PFSK-1 (cell line): Measurements from ENCODE around the gene GPR137B.

Source experiments
- FOXP2 ChIP-seq: optimal IDR thresholded peaks from 2 replicates; pipeline ENCODE3; 2011; ENCODE audit warnings: borderline replicate concordance, control low read depth, inconsistent platforms; ENCODE audit not compliant: insufficient read depth; ENCODE audit errors: extremely low read length, extremely low read depth
- POLR2AphosphoS5 ChIP-seq: IDR thresholded peaks from 2 replicates; pipeline ENCODE4 v1.6.1; 2012; ENCODE audit warnings: low read depth, mild to moderate bottlenecking, control low read depth, low read length, moderate library complexity
- SIN3A ChIP-seq: IDR thresholded peaks from 2 replicates; pipeline ENCODE4 v1.6.1; 2012; ENCODE audit warnings: mild to moderate bottlenecking, low read length, moderate library complexity, borderline replicate concordance; ENCODE audit not compliant: insufficient read depth
- TAF1 ChIP-seq: IDR thresholded peaks from 2 replicates; pipeline ENCODE4 v1.6.1; 2012; ENCODE audit warnings: low read length, control low read depth, borderline replicate concordance; ENCODE audit not compliant: insufficient read depth
- TF ChIP-seq, protein P1 (sequence below), 2 experiments: IDR thresholded peaks; 2 replicates each; pipeline versions ENCODE4 v1.6.1 to v1.8.0; 2011 to 2012; ENCODE audit warnings: low read depth in 2 of 2, low read length in 2 of 2, control low read depth in 1 of 2, inconsistent platforms in 1 of 2, mild to moderate bottlenecking in 1 of 2, moderate library complexity in 1 of 2; ENCODE audit not compliant: insufficient read depth in 1 of 2

The GPR137B gene

DNA sequence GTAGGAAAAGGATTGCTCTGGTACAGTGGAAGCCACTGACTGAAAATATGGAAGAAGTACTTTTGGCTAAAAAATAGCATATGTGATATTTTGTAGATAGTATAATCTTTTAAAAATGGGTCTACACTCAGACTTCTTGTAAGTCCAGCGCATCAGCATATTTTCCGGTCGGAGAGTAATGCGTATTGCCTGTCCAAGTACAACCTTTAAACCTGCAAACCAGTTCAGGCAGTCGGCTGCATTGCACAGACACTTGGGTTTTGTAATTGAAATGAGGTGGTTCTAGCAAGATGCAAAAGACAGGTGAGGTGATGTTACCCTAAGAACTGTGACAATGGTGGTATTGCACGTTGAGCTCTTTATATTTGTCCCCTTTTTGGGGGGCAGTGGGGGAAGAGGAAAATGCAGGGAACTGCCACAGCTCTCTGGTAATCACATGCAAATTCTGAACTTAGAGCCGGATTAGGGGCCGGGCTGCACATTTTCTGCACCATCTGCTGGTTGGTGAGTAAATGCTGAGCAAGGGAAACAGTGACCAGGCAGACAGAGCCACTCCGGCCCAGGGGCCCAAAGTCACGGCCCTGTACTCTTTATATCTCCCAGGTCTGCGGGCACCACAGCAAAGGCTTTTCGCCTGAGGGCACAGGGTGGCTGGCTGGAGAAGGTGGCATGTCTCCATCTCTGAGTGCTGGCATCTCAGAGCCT is 2.3 kb downstream of the GPR137B start:
- TF ChIP-seq SIN3A (no peak), TAF1 (no peak), FOXP2 (no peak), POLR2AphosphoS5 (no peak)
- TF ChIP-seq, protein P1, sequence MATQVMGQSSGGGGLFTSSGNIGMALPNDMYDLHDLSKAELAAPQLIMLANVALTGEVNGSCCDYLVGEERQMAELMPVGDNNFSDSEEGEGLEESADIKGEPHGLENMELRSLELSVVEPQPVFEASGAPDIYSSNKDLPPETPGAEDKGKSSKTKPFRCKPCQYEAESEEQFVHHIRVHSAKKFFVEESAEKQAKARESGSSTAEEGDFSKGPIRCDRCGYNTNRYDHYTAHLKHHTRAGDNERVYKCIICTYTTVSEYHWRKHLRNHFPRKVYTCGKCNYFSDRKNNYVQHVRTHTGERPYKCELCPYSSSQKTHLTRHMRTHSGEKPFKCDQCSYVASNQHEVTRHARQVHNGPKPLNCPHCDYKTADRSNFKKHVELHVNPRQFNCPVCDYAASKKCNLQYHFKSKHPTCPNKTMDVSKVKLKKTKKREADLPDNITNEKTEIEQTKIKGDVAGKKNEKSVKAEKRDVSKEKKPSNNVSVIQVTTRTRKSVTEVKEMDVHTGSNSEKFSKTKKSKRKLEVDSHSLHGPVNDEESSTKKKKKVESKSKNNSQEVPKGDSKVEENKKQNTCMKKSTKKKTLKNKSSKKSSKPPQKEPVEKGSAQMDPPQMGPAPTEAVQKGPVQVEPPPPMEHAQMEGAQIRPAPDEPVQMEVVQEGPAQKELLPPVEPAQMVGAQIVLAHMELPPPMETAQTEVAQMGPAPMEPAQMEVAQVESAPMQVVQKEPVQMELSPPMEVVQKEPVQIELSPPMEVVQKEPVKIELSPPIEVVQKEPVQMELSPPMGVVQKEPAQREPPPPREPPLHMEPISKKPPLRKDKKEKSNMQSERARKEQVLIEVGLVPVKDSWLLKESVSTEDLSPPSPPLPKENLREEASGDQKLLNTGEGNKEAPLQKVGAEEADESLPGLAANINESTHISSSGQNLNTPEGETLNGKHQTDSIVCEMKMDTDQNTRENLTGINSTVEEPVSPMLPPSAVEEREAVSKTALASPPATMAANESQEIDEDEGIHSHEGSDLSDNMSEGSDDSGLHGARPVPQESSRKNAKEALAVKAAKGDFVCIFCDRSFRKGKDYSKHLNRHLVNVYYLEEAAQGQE (IDR thresholded peaks at IDR 0.05; ENCODE audit: insufficient read depth in 1 of 2, low read depth in 2 of 2, low read length in 2 of 2) = no peak

DNA sequence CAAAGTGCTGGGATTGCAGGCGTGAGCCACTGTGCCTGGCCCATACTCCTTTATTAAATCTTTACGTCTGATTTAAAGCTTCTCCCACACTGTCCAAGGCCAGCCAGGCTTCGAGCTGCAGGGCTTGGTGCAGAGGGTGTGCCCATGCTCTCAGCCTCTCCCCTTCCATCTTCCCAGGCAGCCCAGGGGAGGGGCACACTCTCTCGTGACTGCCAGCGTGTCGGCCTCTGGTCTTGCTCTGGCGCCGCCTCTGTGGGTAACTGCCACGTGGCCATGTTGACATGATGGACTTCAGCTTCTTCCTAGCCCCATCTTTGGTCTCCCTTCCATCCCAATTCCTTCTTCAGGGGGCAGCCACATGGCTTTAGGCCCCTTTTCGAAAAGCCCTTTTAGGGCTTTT is 4.7 kb downstream of the GPR137B start:
- no peak for TF ChIP-seq TAF1
- TF ChIP-seq POLR2AphosphoS5 = no peak
- TF ChIP-seq SIN3A = no peak
- no peak for TF ChIP-seq FOXP2

DNA sequence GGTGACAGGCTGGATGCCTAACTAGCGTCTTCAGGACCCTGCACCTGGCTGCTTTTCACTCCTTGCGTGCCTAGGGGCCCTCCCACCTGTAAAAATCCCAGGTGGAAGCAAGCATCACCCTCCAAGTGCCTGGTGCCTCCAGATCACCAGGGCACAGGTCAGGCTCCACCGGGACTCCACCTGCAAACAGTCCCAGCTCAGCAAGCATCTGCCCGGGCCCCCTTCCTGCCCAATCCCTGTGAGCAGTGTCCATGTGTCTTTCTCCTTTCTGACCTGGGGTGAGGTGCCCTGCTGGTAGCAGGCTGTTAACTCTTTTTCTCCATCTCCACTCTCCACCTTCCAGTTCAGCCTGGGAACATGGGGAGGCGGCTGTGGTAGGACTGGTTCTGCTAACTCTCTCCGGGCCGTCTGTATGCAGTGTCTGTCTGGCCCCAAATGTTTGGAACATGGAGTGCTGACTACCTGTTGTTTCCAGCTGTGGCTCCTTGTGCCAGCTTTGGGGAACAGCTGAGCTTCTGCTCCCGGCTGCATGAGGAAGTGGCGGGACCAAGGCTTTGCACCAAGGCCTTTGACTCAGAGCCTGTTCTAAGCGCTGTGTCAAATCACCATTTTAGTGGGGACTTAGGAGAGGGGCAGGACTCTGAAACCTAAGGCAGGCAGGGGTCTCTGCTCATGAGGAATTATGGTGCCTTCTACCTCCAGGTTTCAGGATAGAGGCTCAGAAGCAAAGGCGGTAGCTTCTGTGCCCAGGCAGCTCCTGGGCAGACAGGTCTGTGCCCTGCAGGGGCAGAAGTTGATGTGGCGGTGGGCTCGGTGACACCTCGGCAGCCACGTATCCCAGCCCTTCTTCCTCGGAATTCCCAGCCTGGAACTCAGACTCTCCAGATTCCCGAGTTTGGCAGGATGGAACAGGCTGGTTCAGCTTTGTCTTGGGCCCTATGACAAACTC is 5.5 kb downstream of the GPR137B start:
- TF ChIP-seq TAF1 = no peak
- TF ChIP-seq, protein P1 (IDR thresholded peaks at IDR 0.05; ENCODE audit: insufficient read depth in 1 of 2, low read depth in 2 of 2, low read length in 2 of 2) = no peak
- TF ChIP-seq POLR2AphosphoS5 = no peak
- TF ChIP-seq FOXP2 = no peak
- TF ChIP-seq SIN3A = no peak

DNA sequence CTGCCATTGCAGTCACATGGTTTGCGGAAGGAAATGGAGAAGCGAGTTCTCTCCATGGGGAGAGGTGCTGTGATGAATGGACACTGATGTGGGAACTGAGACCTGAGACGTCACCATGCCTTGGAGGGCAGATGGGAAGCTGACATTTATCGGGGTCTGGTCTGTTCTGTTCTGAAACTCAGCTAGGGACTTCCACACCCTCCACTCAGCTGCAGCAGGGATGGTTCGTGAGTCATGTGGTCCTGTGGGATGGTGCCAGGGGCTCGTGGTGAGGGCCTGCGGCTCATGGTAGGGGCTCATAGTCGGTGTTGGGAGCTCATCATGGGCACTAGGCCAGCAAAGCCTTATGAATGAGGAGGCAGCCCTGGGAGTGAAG is 6.1 kb downstream of the GPR137B start:
- TF ChIP-seq FOXP2 = no peak
- no peak for TF ChIP-seq TAF1
- TF ChIP-seq SIN3A = no peak
- TF ChIP-seq POLR2AphosphoS5 = no peak
- TF ChIP-seq, protein P1 (IDR thresholded peaks at IDR 0.05; ENCODE audit: insufficient read depth in 1 of 2, low read depth in 2 of 2, low read length in 2 of 2) = no peak

DNA sequence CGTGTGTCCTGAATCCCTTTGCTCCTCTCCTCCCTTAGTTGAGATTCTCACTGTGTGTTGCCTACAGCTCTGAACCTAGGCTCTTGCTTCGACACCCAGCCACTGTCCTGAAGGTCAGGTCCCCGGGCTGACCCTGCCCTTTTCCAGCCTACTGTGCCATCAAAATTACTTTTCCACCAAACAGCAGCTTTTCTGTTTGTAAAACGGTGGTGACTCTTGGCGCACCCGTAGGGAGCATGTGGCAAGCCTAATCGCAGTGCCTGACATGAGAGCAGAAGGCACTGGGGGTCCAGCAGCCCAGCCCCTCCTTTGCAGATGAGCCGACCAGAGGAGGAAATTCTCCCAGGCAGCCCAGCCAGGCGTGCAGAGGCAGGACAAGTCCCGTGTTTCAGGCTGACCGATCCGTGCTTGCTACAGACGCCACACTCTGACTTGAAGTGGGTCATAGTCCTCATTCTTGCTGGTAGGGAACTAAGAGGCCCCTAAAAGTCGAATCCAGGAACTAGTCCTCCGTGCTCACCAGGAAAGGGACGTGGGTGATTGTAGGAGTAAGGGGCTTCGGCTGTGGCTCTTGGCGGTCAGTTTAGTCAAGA is 6.8 kb downstream of the GPR137B start:
- TF ChIP-seq POLR2AphosphoS5 (no peak), SIN3A (no peak), TAF1 (no peak), FOXP2 (no peak)
- TF ChIP-seq, protein P1 (IDR thresholded peaks at IDR 0.05; ENCODE audit: insufficient read depth in 1 of 2, low read depth in 2 of 2, low read length in 2 of 2) = no peak
